NCI-H82 (cell line): Measurements from ENCODE around the gene MAOB.
"Not testable (repeated sequence)": the region's sequence is repeated elsewhere in the genome, so short reads cannot be mapped to it uniquely, and the experiment has no call there.

Experiments used
- DNase-seq: peaks from one replicate; lab custom pipeline; 2025; lab: John Stamatoyannopoulos, UW

Gene MAOB

GRCh38 chrX:43882294-43882681, at the start of gene MAOB:
MAOB (minus strand) TSS chrX:43882450; CDS start chrX:43882299, 151 bp downstream.
- DNase-seq, result no peak

- not testable (repeated sequence) for DNase-seq
These were observed 39.8 kb upstream of the MAOB start for GRCh38 chrX:43922032-43922431.

- not testable (repeated sequence) for DNase-seq
These were observed 28.5 kb upstream of the MAOB start for GRCh38 chrX:43910772-43911171.

DNA sequence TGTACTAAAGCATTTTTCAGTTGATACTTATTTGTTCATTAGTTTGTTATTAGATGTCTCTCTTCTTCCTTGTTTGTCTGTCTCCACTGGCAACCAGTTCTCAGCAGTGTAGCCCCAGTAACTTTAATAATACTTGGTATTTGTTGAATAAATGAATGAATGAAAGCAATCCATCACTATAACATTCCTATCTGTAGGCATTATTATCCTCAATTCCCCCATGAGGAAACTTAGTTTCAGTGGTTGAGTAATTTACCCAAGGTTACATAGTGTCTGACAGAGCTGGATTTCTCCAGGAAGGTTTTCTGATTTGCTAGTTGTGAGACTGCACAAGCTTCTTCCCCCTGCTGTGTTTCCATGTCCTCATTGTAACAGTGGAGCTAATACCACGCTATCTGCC, 27.8 kb upstream of the MAOB start:
- DNase-seq, result peak; percentile 78

GRCh38 chrX:43909141-43909540, 26.9 kb upstream of the MAOB start:
- DNase-seq, result peak; percentile 20

- no peak for DNase-seq
These were observed 17.9 kb upstream of the MAOB start for GRCh38 chrX:43899878-43900815.

GRCh38 chrX:43898406-43899035, 16.3 kb upstream of the MAOB start:
- no peak for DNase-seq

GRCh38 chrX:43897290-43897689, 15.0 kb upstream of the MAOB start:
- DNase-seq, result no peak

GRCh38 chrX:43892336-43892870, 10.2 kb upstream of the MAOB start:
- DNase-seq, result no peak

GRCh38 chrX:43885617-43886016, 3.4 kb upstream of the MAOB start:
- DNase-seq, result no peak

- no peak for DNase-seq
These were observed 598 bp downstream of the MAOB start for GRCh38 chrX:43881410-43882293.

GRCh38 chrX:43880425-43880824, 1.8 kb downstream of the MAOB start:
- DNase-seq, result no peak

DNA sequence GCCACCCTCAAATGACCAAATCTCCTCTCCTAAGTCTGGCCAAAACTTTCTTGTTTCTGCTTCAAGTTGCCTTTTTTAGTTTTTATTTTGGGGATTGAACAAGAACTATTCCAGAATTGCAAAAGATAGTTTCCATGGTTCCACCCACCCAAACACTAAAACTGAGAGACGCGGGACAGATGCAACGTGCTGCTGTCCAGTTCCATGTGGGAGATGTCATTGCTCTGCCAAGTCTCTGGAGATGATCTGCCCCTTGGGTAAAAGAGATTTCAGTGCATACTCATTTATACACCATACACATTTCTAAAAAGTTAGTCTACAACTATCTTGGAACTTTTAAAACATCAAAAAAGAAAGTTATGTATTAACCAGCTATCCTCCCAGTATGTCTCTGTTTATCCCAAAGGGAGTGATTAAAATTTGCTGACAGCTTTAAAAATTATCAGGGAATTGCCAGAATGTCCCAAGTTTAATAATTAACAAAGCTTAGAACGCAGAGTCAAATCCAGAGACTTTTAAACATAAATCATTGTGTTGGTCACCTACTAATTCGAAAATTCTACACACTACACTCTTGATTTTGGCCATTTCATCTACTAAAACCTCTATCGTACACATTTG, 3.2 kb downstream of the MAOB start:
- DNase-seq, result no peak

- DNase-seq, result no peak
These were observed 5.6 kb downstream of the MAOB start for GRCh38 chrX:43876680-43877079.

DNA sequence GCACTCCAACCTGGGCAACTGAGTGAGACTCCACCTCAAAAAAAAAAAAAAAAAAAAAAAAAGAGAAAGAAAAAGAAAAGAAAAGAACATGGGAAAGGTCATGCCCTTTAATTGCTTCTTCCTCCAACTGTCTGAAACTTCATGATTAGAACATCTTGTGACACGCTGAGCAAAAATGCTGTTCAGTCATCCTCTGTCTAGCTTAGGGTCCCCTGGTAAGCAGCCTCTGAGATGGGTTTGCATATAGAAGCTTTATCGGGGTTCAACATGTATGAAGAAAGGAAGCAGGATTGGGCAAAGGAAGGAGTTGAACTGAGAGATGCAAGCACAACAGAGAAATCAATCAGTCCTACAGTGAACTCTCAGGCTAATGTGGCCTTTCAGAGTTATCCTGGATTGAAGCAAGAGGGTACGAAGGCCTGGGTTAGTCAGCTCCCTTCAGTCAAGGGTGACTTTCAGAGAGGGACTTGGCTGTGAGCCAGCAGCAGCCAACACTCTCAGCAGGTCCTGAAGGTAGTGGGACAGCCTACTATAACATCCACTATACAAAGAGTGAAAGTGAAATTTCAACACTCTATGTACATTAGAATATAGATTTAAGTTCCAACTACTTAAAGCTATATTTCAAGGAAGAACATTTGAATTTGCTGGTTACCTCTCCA, 11.4 kb downstream of the MAOB start:
- DNase-seq, result peak; percentile 2

GRCh38 chrX:43870011-43870410, 12.2 kb downstream of the MAOB start:
- no peak for DNase-seq

DNA sequence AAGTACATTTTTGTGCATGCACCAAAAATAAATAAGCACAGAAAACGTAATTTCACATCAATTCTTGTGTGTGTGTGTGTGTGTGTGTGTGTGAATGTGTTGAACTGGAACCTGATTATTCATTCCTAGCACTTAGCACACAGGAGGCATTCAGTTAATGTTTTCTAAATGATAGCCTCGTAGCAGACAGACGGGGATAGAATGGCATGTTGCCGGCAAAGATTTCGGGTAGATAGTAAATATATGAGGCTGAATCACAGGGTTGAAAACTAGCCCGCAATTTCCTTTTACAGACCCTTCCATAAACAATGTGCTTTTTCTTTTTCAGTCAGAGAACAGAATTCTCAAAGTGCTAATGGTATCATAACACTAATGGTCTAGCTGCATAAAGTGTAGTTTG, 13.5 kb downstream of the MAOB start:
- no peak for DNase-seq

- no peak for DNase-seq
These were observed 15.8 kb downstream of the MAOB start for GRCh38 chrX:43866423-43866822.

- no peak for DNase-seq
These were observed 16.5 kb downstream of the MAOB start for GRCh38 chrX:43865791-43866190.

DNA sequence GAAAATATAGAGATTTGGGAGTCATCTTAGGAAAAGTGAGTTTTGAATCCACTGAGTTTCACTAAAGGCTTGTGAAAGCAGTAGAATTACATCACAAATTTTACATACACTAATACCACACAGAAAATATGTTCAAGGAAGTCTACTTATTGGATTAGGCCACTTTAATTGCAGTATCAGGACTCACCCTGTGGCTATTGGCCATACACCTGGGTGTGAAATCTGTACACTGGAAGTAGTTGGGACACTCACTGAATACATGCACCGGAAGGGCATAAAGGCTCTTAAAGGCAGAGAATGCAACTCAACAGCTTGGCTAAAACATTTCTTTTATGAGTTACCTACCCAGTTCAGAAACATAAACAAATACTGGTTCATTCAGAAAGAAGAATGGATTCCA, 19.8 kb downstream of the MAOB start:
- DNase-seq, result no peak

DNA sequence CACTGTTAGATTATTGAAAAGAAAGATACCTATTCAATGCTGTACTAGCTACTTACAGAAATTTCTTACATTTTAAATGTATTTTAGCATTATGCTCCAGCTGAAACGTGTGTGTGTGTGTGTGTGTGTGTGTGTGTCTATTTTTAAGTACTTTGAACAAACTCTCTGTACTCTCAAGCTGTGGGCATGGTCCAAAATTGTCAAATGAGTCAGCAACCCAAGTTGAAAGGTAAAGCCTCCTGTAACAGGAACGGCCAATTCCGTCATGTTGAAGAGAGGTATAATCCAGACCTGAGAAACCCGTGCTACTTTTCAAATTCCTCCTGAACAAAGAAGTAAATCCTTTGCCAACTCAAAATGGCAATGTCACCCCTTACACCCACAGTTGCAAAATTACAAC, 20.5 kb downstream of the MAOB start:
- no peak for DNase-seq
